MM.1S (cell line): Measurements from ENCODE around the gene ZNF785.

ENCODE experiments used
- DNase-seq: peaks from one replicate; pipeline ENCODE4 v3.0.0-alpha.2; 2015
- H2AFZ ChIP-seq: fragments of 300-600 bp; sonication (generic); 2 replicates; pipeline ENCODE4 v1.6.0; 2016; ENCODE audit warnings: antibody characterized with exemption, low read length
- H3F3A ChIP-seq: fragments of 300-600 bp; sonication (generic); 2 replicates; pipeline ENCODE4 v1.6.1; 2016; ENCODE audit warnings: mild to moderate bottlenecking, antibody characterized with exemption, low read length, moderate library complexity, mixed read lengths; ENCODE audit not compliant: insufficient read depth
- H3K27ac ChIP-seq: fragments of 300-600 bp; sonication (generic); 2 replicates; pipeline ENCODE4 v1.5.1; 2016; ENCODE audit warnings: mild to moderate bottlenecking, low read length
- H3K27me3 ChIP-seq: fragments of 300-600 bp; sonication (generic); replicated peaks from 2 replicates; pipeline ENCODE4 v1.6.0; 2016; ENCODE audit warnings: low read length; ENCODE audit not compliant: insufficient read depth
- H3K36me3 ChIP-seq: fragments of 300-600 bp; sonication (generic); replicated peaks from 2 replicates; pipeline ENCODE4 v1.6.1; 2016; ENCODE audit warnings: mild to moderate bottlenecking, low read length, mixed read lengths; ENCODE audit not compliant: insufficient read depth
- H3K4me1 ChIP-seq: fragments of 300-600 bp; sonication (generic); 2 replicates; pipeline ENCODE4 v1.6.1; 2016; ENCODE audit warnings: low read length, mixed read lengths
- H3K4me2 ChIP-seq: fragments of 300-600 bp; sonication (generic); 2 replicates; pipeline ENCODE4 v1.6.0; 2016; ENCODE audit warnings: low read depth, low read length
- H3K4me3 ChIP-seq: fragments of 300-600 bp; sonication (generic); 2 replicates; pipeline ENCODE4 v1.5.1; 2016; ENCODE audit warnings: low read length, mixed read lengths
- H3K79me2 ChIP-seq: fragments of 300-600 bp; sonication (generic); 2 replicates; pipeline ENCODE4 v1.6.1; 2016; ENCODE audit warnings: mixed run types, low read length, mixed read lengths
- H3K9ac ChIP-seq: fragments of 300-600 bp; sonication (generic); 2 replicates; pipeline ENCODE4 v1.6.1; 2016; ENCODE audit warnings: low read length, mixed read lengths
- H3K9me2 ChIP-seq: fragments of 300-600 bp; sonication (generic); replicated peaks from 2 replicates; pipeline ENCODE4 v1.6.1; 2016; ENCODE audit warnings: mild to moderate bottlenecking, low read length, mixed read lengths; ENCODE audit not compliant: insufficient read depth
- H3K9me3 ChIP-seq: fragments of 300-600 bp; sonication (generic); replicated peaks from 2 replicates; pipeline ENCODE4 v1.6.1; 2016; ENCODE audit warnings: mild to moderate bottlenecking, low read length, mixed read lengths; ENCODE audit not compliant: insufficient read depth
- H4K20me1 ChIP-seq: fragments of 300-600 bp; sonication (generic); 2 replicates; pipeline ENCODE4 v1.6.1; 2016; ENCODE audit warnings: mild to moderate bottlenecking, low read length, moderate library complexity, mixed read lengths; ENCODE audit not compliant: insufficient read depth
- CTCF ChIP-seq: fragments of 300-600 bp; sonication (generic); IDR thresholded peaks from 2 replicates; pipeline ENCODE4 v1.5.1; 2016; ENCODE audit warnings: antibody characterized with exemption, low read length, mixed read lengths
- EZH2 ChIP-seq: fragments of 300-600 bp; sonication (generic); optimal IDR thresholded peaks from 2 replicates; pipeline ENCODE3; 2017; ENCODE audit warnings: low read depth, mild to moderate bottlenecking, antibody characterized with exemption, low read length, mixed read lengths
- EZH2phosphoT487 ChIP-seq: fragments of 300-600 bp; sonication (generic); IDR thresholded peaks from 2 replicates; pipeline ENCODE4 v1.6.1; 2018; ENCODE audit warnings: antibody characterized with exemption, low read length

The ZNF785 gene

DNA sequence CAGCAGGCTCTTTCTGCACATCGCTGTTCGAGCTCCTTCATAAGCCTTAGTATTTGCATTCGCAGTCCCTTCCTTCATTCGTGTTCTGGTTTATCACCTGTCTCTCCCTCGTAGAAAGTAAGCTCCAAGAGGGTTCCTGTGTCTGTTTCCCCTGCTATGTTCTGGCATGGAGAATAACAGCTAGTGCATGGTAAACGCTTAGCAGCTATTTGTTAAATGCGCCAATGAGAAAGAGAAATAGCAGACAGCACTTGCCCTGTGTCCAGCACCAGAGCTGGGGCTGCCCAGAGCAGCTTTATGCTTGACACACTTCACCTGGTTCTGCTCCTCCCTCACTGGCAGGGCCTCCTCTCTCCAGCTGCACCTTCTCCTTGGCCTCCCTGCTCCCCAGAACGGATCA lies 19.5 kb downstream of the ZNF785 start:
- H3K4me1 ChIP-seq, result peaks cover 13% of the 10 kb centered on the region
- H3K36me3 ChIP-seq, result no peaks in the 10 kb centered on the region
- no peak overlapping the region for H3K27ac ChIP-seq
- H2AFZ ChIP-seq, result no peak overlapping the region
- no peak overlapping the region for H3K4me2 ChIP-seq
- no peak for TF ChIP-seq CTCF
- no peak for TF ChIP-seq EZH2
- TF ChIP-seq EZH2phosphoT487, result no peak
- DNase-seq, result no peak
- H3K9me3 ChIP-seq, result no peaks in the 10 kb centered on the region
- H3K4me3 ChIP-seq, result no peak overlapping the region
- H4K20me1 ChIP-seq, result no peaks in the 10 kb centered on the region
- H3K9ac ChIP-seq, result no peak overlapping the region
- H3F3A ChIP-seq, result peaks cover 9% of the 10 kb centered on the region
- H3K79me2 ChIP-seq, result no peaks in the 10 kb centered on the region
- H3K27me3 ChIP-seq, result no peaks in the 10 kb centered on the region
- no peaks in the 10 kb centered on the region for H3K9me2 ChIP-seq

DNA sequence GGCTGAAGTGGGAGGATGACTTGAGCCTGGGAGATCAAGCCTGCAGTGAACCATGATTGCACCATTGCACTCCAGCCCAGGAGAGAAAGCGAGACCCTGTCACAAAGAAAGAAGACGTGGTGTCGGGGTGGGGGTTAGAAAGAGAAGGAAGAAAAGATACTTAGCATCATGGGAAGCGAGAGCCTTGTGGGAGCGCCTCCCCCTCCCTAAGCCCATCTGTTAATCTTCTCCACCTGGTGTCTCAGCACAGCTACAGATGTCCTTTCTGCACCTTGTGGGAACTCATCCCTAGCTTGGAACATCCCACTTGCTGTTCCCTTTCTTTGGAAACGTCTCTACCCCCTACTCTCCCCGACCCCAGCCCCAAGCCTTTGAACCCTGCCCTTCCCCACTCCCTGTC lies 20.0 kb downstream of the ZNF785 start:
- no peak overlapping the region for H3K9ac ChIP-seq
- no peak overlapping the region for H3K4me2 ChIP-seq
- no peaks in the 10 kb centered on the region for H3K27me3 ChIP-seq
- H3K9me2 ChIP-seq, result no peaks in the 10 kb centered on the region
- peaks cover 13% of the 10 kb centered on the region for H3K4me1 ChIP-seq
- no peaks in the 10 kb centered on the region for H3K36me3 ChIP-seq
- no peak overlapping the region for H2AFZ ChIP-seq
- H3F3A ChIP-seq, result peaks cover 9% of the 10 kb centered on the region
- TF ChIP-seq CTCF, result no peak
- no peak for TF ChIP-seq EZH2
- TF ChIP-seq EZH2phosphoT487, result no peak
- no peak for DNase-seq
- H3K4me3 ChIP-seq, result no peak overlapping the region
- H3K9me3 ChIP-seq, result no peaks in the 10 kb centered on the region
- H4K20me1 ChIP-seq, result no peaks in the 10 kb centered on the region
- H3K79me2 ChIP-seq, result no peaks in the 10 kb centered on the region
- no peak overlapping the region for H3K27ac ChIP-seq

DNA sequence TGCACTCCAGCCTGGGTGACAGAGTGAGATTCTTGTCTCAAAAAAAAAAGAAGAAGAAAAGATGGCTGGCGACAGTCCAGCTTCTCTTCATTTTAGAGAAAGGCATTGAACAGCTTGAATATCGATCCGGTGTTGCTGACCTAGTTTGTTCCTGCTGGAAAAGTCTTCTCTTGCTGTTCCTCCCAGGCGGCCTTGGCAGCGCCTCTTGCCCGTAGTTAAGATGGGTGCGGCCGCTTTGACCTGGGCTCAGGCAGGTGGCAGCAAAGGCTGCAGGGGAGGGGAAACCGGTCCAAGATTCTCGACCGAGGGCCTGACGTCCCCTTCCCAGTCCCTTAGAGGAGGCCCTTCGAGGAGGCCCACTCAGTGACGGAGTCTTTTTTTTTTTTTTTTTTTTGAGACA lies 23.5 kb downstream of the ZNF785 start:
- Histone ChIP-seq H3K36me3 (no peaks in the 10 kb centered on the region), H3K4me2 (no peak overlapping the region)

More for the DNA sequence above, 23.5 kb downstream of the ZNF785 start:
- Histone ChIP-seq H3K9ac (no peak overlapping the region), H4K20me1 (no peaks in the 10 kb centered on the region), H3K27me3 (no peaks in the 10 kb centered on the region), H3K4me1 (no peaks in the 10 kb centered on the region), H2AFZ (no peak overlapping the region), H3K9me2 (no peaks in the 10 kb centered on the region), H3K9me3 (no peaks in the 10 kb centered on the region), H3F3A (peaks cover 10% of the 10 kb centered on the region), H3K4me3 (no peak overlapping the region), H3K27ac (no peak overlapping the region), H3K79me2 (peaks cover 8% of the 10 kb centered on the region)
- DNase-seq, result no peak
- no peak for TF ChIP-seq CTCF
- TF ChIP-seq EZH2phosphoT487, result no peak
- TF ChIP-seq EZH2, result no peak
